ENCODE measurements around the gene CDH18. TPM values are rescaled to one million over a fixed set of nuclear protein-coding genes. Genes with fewer than 3 reads are reported as not detected.

CDH18 gene
- total RNA-seq, 2 experiments from 2014 or later, result not detected

DNA sequence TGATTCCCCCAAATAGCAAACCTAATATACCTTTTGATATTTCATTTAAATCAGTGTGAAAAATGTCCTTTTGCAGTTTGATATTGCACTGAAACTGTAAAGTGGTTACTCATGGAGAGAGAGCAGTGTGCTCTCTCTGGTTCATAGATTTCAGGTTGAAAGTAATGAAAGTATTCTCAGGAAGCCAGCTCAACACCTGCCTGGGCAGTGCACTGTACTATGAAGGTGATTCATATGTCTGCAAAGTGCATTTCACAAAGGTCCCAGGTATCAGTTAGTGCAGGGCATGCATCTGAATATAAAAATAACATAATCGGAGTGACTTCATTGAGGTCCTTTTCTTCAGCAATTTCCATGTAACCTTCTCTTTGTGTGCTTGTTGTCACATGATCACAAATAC is 274.3 kb downstream of the CDH18 start:
- CTCF ChIA-PET, result no interaction called here
- Mint-ChIP-seq H3K4me1 (no peaks in the 10 kb centered on the region), H3K27me3 (no peaks in the 10 kb centered on the region)

DNA sequence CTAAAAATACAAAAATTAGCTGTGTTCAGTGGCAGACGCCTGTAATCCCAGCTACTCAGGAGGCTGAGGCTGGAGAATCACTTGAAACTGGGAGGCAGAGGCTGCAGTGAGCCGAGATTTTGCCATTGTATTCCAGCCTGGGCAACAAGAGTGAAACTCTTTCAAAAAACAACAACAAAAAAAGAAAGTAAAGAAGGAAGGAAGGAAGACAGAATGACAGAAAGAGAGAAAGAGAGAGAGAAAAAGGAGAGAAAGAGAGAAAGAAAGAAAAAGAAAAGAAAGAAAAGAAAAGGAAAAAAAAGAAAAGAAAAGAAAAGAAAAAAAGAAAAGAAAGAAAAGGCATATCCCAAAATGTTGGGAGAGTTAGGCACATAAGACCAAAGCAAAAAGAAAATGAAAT is 278.6 kb downstream of the CDH18 start:
- Mint-ChIP-seq H3K4me3 (no peak overlapping the region), H3K9me3 (ENCODE audit: low read depth) (peaks cover 2% of the 10 kb centered on the region), H3K27me3 (no peaks in the 10 kb centered on the region), H3K36me3 (no peaks in the 10 kb centered on the region), H3K27ac (no peak overlapping the region), H3K4me1 (no peaks in the 10 kb centered on the region)
- ATAC-seq (no peak), DNase-seq (no peak)
- CTCF ChIA-PET, result no interaction called here

More for the DNA sequence above, 274.3 kb downstream of the CDH18 start:
- Mint-ChIP-seq H3K27ac (no peak overlapping the region), H3K36me3 (no peaks in the 10 kb centered on the region), H3K4me3 (no peak overlapping the region), H3K9me3 (ENCODE audit: low read depth) (peaks cover under 1% of the 10 kb centered on the region)
- no peak for ATAC-seq
- DNase-seq, result no peak

DNA sequence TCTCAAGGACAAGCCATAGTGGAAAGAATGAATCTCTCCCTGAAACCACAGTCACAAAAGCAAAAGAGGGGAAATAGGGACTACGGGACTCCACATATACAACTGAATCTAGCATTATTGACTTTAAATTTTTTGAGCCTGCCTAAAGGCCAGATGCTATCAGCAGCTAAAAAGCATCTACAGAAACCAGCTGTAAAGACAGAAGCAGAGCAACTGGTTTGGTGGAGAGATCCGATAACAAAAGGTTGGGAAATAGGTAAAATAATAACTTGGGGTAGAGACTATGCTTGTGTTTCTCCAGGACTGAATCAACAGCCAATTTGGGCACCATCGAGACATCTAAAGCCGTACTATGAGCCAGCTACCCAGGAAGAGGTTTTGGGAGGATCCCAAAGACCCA is 281.2 kb downstream of the CDH18 start:
- Mint-ChIP-seq H3K36me3 (no peaks in the 10 kb centered on the region), H3K4me3 (no peak overlapping the region), H3K27ac (no peak overlapping the region), H3K4me1 (no peaks in the 10 kb centered on the region), H3K27me3 (no peaks in the 10 kb centered on the region), H3K9me3 (ENCODE audit: low read depth) (peaks cover 6% of the 10 kb centered on the region)
- ATAC-seq, result no peak
- CTCF ChIA-PET, result no interaction called here
- no peak for DNase-seq

DNA sequence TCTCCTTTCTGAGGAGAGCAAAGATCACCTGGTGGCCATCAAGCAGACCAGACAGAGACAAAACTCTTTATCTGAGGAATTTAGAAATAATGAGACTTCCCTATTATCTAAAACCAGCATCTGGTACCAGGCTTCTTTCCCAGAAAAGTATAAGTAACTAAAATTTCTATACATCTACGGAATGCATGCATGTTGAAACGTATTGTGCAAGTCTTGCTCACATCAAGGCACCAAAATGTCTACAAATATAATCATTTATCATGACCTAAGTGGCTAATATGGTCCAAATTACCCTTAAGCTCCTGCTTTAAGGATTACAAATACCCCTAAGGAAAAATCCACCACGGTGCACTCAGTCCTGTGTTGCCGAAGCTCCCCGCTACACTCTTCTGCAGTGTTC is 286.3 kb downstream of the CDH18 start:
- Mint-ChIP-seq H3K27ac (no peak overlapping the region), H3K27me3 (no peaks in the 10 kb centered on the region)

DNA sequence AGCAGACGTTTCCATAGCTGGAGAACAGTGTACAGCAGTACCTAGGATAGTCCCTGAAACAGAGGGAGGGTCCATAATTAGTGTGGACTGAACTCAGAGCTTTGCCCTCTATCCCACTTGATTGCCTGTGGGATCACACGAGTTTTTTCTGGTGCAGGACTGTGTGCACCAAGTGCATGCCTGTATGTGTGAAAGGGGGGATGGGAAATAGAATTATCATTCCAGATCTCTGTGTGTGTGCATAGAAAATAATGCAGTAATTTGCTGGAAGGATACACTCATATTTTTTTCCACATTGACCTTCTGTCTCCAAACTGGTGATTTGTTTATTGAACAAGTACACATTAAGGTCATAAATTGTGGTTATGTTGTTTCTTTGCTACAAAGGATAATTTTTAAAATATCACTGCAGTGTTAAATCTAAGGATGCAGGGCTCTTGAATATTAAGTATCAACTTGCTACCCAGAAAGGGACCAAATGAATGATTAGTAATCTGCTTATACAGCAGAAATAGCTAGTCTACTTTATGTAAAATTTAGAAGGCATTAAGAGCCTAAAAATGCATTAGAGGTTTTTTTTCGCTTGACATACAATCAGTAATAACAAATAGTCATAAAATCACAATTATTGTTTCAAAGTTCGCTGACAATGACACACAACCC is 292.9 kb downstream of the CDH18 start:
- no peak overlapping the region for H3K27ac Mint-ChIP-seq
- H3K36me3 Mint-ChIP-seq, result no peaks in the 10 kb centered on the region
- no peaks in the 10 kb centered on the region for H3K9me3 Mint-ChIP-seq (ENCODE audit: low read depth)
- no peaks in the 10 kb centered on the region for H3K4me1 Mint-ChIP-seq
- CTCF ChIA-PET, result no interaction called here
- ATAC-seq (no peak), DNase-seq (no peak)
- H3K27me3 Mint-ChIP-seq, result no peaks in the 10 kb centered on the region
- H3K4me3 Mint-ChIP-seq, result no peak overlapping the region

More for the DNA sequence above, 286.3 kb downstream of the CDH18 start:
- Mint-ChIP-seq H3K4me1 (no peaks in the 10 kb centered on the region), H3K36me3 (no peaks in the 10 kb centered on the region), H3K4me3 (no peak overlapping the region), H3K9me3 (ENCODE audit: low read depth) (peaks cover 4% of the 10 kb centered on the region)
- CTCF ChIA-PET, result no interaction called here
- no peak for ATAC-seq
- DNase-seq, result no peak

DNA sequence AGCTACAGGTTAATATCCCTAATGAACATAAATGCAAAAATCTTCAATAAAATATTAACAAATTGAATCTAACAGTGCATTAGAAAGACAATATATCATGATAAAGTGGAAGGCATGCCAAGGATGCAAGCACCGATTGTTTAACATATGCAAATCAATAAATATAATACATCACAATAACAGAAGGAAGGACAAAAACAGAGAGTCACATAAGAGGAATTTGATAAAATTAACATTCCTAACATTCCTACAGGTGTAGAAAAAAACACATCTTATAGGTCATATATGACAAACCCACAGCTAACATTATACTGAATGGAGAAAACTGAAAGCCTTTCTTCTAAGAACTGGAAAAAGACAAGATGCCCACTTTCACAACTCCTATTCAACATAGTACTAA is 297.0 kb downstream of the CDH18 start:
- Mint-ChIP-seq H3K4me1 (no peaks in the 10 kb centered on the region), H3K27me3 (no peaks in the 10 kb centered on the region), H3K4me3 (no peak overlapping the region), H3K27ac (no peak overlapping the region), H3K9me3 (ENCODE audit: low read depth) (peaks cover 8% of the 10 kb centered on the region), H3K36me3 (no peaks in the 10 kb centered on the region)
- no peak for DNase-seq
- no peak for ATAC-seq
- CTCF ChIA-PET, result no interaction called here

DNA sequence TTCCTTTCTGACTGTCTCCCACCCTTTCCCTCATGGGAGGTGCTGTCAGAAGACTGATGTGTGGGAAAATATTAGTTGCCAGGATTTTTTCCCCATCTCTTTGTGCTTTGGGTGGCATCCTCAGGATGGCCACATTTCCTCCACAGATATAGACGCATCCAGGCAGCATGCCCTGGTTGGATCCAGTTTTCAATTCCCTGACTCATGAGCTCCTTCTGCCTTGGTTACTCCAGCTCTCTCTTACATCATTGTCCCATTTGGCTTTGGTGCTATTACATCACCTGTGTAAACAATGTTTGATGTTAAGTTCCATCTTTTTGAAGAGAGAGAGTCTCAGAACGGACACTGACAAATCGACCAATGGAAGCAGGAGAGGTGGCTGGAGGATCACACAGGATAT is 302.5 kb downstream of the CDH18 start:
- DNase-seq (no peak), ATAC-seq (no peak)
- Mint-ChIP-seq H3K4me3 (no peak overlapping the region), H3K4me1 (no peaks in the 10 kb centered on the region), H3K27me3 (no peaks in the 10 kb centered on the region), H3K9me3 (ENCODE audit: low read depth) (peaks cover 9% of the 10 kb centered on the region), H3K36me3 (no peaks in the 10 kb centered on the region), H3K27ac (no peak overlapping the region)
- CTCF ChIA-PET, result no interaction called here

DNA sequence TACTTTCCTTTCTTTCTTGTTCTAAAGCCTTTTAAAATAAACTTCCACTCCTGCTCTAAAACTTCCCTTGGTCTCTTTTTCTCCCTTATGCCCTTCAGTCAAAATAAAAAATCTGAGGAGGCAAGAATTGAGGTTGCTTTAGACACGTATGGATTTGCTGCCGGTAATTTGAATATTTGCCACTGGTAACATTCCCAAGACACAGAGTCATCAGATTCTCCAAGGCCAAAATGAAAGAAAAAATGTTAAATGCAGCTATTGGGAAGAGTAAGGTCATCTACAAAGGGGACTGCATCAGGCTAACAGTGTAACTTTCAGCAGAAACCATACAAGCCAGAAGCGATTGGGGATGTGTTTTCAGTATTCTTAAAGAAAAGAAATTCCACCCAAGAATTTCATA is 311.1 kb downstream of the CDH18 start:
- CTCF ChIA-PET, result no interaction called here
- H3K9me3 Mint-ChIP-seq (ENCODE audit: low read depth), result peaks cover 16% of the 10 kb centered on the region
- H3K4me3 Mint-ChIP-seq, result no peak overlapping the region
- H3K27ac Mint-ChIP-seq, result no peak overlapping the region
- no peaks in the 10 kb centered on the region for H3K36me3 Mint-ChIP-seq
- no peak for DNase-seq
- ATAC-seq, result no peak
- H3K27me3 Mint-ChIP-seq, result no peaks in the 10 kb centered on the region
- no peaks in the 10 kb centered on the region for H3K4me1 Mint-ChIP-seq

DNA sequence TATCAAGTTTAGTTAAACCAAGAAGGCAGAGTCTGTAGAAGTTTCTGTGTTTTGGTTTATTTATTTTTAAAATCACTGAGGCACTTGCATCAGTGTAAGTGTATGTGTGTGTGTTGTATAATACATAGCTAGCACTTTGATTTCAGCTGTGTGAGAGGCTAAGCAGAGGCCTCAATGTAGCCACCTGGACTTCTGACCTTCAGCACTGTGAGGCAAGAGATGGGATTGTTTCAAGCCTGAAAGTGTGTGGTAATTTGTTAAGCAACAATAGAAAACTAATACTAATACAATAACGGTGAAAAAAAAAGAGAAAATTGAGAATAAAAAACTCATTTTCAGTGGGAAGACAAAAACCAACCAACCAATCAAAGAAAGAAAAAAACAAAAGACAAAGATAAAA is 327.3 kb downstream of the CDH18 start:
- H3K9me3 Mint-ChIP-seq (ENCODE audit: low read depth), result peaks cover under 1% of the 10 kb centered on the region

DNA sequence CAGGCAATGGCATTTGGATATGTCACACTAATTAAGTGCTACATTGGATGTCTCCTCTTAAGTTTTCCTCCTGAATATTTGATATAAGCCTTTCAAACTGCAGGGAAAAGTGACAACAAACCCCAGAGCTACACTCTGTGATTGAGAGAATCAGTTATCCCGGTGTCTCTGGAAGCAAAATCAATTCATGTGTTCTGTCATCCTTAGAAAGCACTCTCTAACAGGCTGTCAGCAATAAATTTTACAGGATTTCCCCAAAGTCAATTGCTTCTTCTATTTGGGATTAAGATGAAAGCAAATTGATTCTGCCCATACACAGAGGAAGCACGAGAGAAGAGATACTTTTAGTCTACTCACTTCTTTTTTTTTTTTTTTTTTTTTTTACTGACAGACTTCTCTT is 332.4 kb downstream of the CDH18 start:
- H3K27ac Mint-ChIP-seq, result no peak overlapping the region
- DNase-seq, result no peak
- no peak overlapping the region for H3K4me3 Mint-ChIP-seq
- no peaks in the 10 kb centered on the region for H3K36me3 Mint-ChIP-seq
- H3K27me3 Mint-ChIP-seq, result no peaks in the 10 kb centered on the region
- no peak for ATAC-seq
- no peaks in the 10 kb centered on the region for H3K9me3 Mint-ChIP-seq (ENCODE audit: low read depth)
- CTCF ChIA-PET, result no interaction called here
- no peaks in the 10 kb centered on the region for H3K4me1 Mint-ChIP-seq

More for the DNA sequence above, 327.3 kb downstream of the CDH18 start:
- Mint-ChIP-seq H3K4me1 (no peaks in the 10 kb centered on the region), H3K27me3 (no peaks in the 10 kb centered on the region), H3K36me3 (no peaks in the 10 kb centered on the region), H3K27ac (no peak overlapping the region), H3K4me3 (no peak overlapping the region)
- ATAC-seq (no peak), DNase-seq (no peak)
- CTCF ChIA-PET, result no interaction called here

DNA sequence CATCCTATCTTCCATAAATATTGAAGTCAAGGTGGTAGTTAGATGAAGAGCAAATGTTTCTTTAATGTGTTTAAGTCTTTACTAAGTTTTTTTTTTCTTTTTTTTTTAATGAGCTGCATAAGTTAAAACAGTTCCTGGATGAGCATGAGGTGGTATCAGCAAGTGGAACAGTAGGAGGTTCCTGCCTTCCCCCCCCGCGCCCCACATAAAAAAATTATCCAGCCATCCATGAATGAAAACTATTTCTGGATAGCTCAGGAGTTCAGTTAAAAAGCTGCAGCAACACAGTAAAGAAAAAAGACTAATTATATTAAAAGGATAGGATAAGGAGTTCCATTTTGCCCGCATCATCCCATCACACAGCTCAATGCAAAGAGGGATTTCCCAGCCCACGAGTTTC is 349.5 kb downstream of the CDH18 start:
- no peaks in the 10 kb centered on the region for H3K27me3 Mint-ChIP-seq
- ATAC-seq (no peak), DNase-seq (no peak)
- CTCF ChIA-PET, result no interaction called here
- H3K9me3 Mint-ChIP-seq (ENCODE audit: low read depth), result peaks cover 12% of the 10 kb centered on the region
- H3K27ac Mint-ChIP-seq, result no peak overlapping the region
- H3K4me1 Mint-ChIP-seq, result no peaks in the 10 kb centered on the region
- H3K4me3 Mint-ChIP-seq, result no peak overlapping the region
- H3K36me3 Mint-ChIP-seq, result no peaks in the 10 kb centered on the region

DNA sequence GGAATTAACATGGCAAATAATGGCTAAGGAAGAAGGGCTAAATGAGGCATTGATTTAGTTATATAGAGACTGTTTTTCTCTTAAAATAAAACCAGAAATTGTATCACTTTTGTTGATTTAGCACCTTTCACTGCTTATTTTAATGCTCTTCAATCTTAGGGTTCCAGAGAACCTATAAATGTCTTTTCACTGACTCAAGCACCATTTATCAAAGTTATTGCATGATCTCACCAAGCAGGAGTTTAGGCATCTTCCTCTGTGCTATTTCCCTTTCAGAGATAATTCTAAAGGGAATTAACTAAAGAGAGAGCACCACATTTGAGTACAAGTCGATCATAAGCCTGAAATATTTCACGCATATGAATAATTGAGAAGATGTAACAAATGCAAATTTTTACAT is 357.1 kb downstream of the CDH18 start:
- Mint-ChIP-seq H3K4me1 (no peaks in the 10 kb centered on the region), H3K27ac (no peak overlapping the region), H3K4me3 (no peak overlapping the region), H3K27me3 (no peaks in the 10 kb centered on the region), H3K9me3 (ENCODE audit: low read depth) (peaks cover 13% of the 10 kb centered on the region), H3K36me3 (no peaks in the 10 kb centered on the region)
- no peak for ATAC-seq
- no peak for DNase-seq
- CTCF ChIA-PET, result no interaction called here

DNA sequence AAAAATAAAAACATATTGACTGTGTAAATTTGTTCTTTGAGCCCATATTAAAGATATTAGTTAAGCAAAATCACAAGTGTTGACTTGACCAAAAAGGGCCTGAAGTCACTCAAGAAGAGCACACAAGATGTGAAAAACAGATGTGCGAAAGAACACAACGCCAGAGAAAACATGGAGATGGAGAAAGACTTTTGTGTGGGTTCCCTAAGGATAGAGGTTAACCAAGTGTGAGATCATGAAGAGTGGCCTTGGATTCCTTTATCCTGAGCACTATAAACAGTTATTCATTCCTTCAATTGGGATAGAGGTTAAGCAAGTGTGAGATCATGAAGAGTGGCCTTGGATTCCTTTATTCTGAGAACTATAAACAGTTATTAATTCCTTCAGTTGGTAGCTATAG is 361.8 kb downstream of the CDH18 start:
- Mint-ChIP-seq H3K27ac (no peak overlapping the region), H3K36me3 (no peaks in the 10 kb centered on the region), H3K4me1 (no peaks in the 10 kb centered on the region), H3K4me3 (no peak overlapping the region), H3K9me3 (ENCODE audit: low read depth) (peaks cover 9% of the 10 kb centered on the region), H3K27me3 (no peaks in the 10 kb centered on the region)
- ATAC-seq (no peak), DNase-seq (no peak)
- CTCF ChIA-PET, result no interaction called here

DNA sequence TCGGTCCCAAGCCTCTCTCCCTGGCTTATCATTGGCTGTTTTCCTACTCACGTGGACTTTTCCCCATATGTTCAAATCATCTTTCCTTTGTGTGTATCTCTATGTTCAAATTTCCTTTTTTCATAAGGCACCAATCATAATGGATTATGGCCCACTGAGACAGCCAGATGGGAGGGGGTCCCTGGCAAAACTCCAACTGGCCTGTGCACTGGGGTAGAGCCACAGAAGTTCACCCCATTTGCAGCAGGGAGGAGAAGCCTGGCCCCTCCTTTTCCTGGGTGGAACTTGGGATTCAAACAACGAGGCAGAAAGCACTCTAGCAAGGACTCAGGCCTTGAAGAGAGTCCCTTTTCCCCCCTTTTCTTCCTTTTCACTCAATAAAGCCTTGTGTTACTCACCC is 362.4 kb downstream of the CDH18 start:
- H3K9me3 Mint-ChIP-seq (ENCODE audit: low read depth), result peaks cover 5% of the 10 kb centered on the region
- no peaks in the 10 kb centered on the region for H3K27me3 Mint-ChIP-seq
- no peak for ATAC-seq
- no peaks in the 10 kb centered on the region for H3K4me1 Mint-ChIP-seq
- H3K36me3 Mint-ChIP-seq, result no peaks in the 10 kb centered on the region
- H3K4me3 Mint-ChIP-seq, result no peak overlapping the region
- no peak overlapping the region for H3K27ac Mint-ChIP-seq
- CTCF ChIA-PET, result no interaction called here
- DNase-seq, result no peak

DNA sequence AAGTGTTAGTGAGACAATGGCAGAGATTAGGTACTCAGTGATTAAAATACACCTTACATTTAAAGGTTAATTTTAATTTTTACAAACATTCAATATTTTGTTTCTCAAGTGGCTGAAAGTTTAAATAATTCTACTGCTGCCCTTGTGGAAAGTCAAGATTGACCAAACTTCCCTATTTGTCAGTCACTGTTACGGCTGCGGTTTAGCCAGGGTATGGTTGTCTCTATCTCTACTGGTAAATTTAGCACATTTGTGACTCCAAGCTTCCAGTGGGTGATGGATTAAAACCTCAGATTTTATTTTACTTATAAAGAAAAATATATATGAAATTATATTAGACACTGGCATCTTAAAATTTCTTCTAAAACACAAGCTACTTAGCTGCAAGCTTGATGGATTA is 368.4 kb downstream of the CDH18 start:
- Mint-ChIP-seq H3K27me3 (no peaks in the 10 kb centered on the region), H3K4me1 (no peaks in the 10 kb centered on the region), H3K4me3 (no peak overlapping the region), H3K36me3 (no peaks in the 10 kb centered on the region), H3K27ac (no peak overlapping the region), H3K9me3 (ENCODE audit: low read depth) (peaks cover 4% of the 10 kb centered on the region)
- CTCF ChIA-PET, result no interaction called here
- ATAC-seq (no peak), DNase-seq (no peak)
